Gastrocnemius medialis (tissue), 4 donors: Measurements from ENCODE around the gene GTF2H1.

Experiments used
- CTCF ChIP-seq, 5 experiments: fragments of 450-650 bp in 3 of 5; fragments of 200-600 bp in 2 of 5; sonication (generic) in 2 of 5; IDR thresholded peaks in 4 of 5; conservative IDR thresholded peaks in 1 of 5; 1 replicate in 4 of 5; 2 replicates in 1 of 5; pipeline ENCODE4 v1.5.1; 2016 to 2019; ENCODE audit warnings: antibody characterized with exemption in 5 of 5, mild to moderate bottlenecking in 3 of 5, moderate library complexity in 3 of 5
- POLR2A ChIP-seq, 2 donors: fragments of 450-650 bp; IDR thresholded peaks; one replicate each; pipeline ENCODE4 v1.6.1; 2017; ENCODE audit warnings: antibody characterized with exemption in 2 of 2, mild to moderate bottlenecking in 2 of 2, moderate library complexity in 2 of 2

GRCh38 chr11:18393581-18394274, 71.4 kb downstream of the GTF2H1 start:
- no peak for TF ChIP-seq CTCF (IDR thresholded peaks at IDR 0.05 in 4 of 5, conservative IDR thresholded peaks at IDR 0.05 in 1 of 5)
- TF ChIP-seq POLR2A (IDR thresholded peaks at IDR 0.05): no peak
